IPS-18c (cell line): ENCODE measurements around the gene EIF4G3.
"Not testable (repeated sequence)": the region's sequence is repeated elsewhere in the genome, so short reads cannot be mapped to it uniquely, and the experiment has no call there.

ENCODE experiments used
- H3K4me3 ChIP-seq: 2 replicates; pipeline ENCODE4 v1.7.0; 2013; ENCODE audit warnings: low read depth, mild to moderate bottlenecking, low read length, moderate library complexity; ENCODE audit not compliant: insufficient read depth
- H3K9me3 ChIP-seq: one replicate; pipeline ENCODE4 v1.6.1; 2013; ENCODE audit warnings: mild to moderate bottlenecking, low read length, moderate library complexity; ENCODE audit not compliant: control insufficient read depth, insufficient read depth

The EIF4G3 gene

DNA sequence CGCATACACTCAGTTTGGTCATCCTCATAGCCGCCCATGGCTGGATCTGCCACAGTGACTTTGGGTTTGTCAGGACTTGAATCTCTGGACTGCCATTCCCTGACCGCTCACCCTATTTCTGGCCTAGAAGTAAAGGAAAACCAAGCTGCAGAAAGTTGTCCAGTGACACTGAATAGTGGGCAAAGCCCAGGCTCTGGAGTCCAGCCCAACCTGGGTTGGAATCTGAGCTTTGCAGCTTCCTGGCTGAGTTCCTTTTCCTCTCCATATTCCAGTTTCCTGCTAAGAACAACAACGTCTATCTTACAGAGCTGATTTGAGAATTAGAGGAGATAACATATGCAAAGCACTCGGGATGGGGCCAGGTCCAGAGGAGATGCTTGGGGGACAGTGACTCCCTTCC, 15.6 kb upstream of the EIF4G3 start:
- Histone ChIP-seq H3K9me3 (no peaks in the 10 kb centered on the region), H3K4me3 (no peak overlapping the region)

DNA sequence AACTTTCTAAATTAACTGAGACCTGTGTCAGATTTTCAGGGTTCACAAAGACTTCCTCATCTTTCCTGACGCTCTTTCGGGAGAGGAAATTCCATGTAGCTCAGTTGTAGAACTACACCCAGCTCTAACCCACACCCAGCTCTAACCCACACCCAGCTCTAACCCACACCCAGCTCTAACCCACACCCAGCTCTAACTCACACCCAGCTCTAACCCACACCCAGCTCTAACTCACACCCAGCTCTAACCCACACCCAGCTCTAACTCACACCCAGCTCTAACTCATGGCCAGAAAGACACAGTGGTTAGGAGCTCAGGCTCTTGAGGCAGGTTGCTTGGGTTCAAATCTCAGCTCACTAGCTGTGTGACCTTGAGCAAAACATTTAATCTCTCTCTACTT, 14.1 kb upstream of the EIF4G3 start:
- not testable (repeated sequence) for H3K9me3 ChIP-seq, H3K4me3 ChIP-seq

DNA sequence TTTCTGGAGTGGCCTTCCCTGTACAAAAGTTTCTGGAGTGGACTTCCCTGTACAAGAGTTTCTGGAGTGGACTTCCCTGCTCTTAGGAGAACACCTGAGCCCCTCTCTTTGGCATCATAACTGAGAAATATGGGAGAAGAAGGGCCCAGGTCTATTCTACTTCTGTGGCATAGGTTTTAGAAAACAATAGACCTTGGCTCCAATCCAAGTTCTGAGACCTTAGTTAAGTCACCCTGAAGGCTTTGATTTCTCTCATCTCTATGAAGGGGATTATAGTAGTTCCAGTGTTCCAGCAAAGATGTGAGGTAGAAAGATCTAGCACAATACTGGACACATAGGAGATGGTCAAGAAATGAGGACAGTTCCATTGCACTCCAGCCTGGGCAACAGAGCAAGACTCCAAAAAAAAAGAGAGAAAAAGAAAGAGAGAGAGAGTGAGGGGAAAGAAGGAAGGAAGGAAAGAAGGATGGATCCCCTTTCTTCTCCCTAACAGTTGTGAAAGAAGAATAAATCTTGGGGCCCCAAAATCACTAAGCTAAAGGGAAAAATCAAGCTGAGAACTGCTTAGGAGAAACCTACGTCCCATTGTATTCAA, 13.3 kb upstream of the EIF4G3 start:
- H3K4me3 ChIP-seq: no peak overlapping the region
- H3K9me3 ChIP-seq: no peaks in the 10 kb centered on the region

DNA sequence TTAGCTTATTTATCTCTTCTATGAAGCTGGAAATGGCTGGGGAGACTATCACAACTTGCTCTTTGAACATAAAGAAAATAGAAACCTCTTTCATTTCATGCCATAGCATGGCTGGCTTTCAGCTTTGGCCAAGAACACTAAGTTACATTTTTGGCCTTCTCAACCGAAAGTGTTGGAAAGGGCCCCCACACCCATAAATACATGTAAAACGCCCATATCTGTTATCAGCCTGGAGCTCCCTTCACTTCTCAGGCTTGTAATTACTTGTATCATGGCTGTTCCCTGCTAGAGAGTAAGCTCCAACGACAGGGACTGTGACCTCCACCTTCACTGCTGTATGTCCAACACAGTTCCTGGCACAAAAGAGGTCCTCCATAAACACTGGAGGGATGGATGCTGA, 12.7 kb upstream of the EIF4G3 start:
- Histone ChIP-seq H3K9me3 (no peaks in the 10 kb centered on the region), H3K4me3 (no peak overlapping the region)

DNA sequence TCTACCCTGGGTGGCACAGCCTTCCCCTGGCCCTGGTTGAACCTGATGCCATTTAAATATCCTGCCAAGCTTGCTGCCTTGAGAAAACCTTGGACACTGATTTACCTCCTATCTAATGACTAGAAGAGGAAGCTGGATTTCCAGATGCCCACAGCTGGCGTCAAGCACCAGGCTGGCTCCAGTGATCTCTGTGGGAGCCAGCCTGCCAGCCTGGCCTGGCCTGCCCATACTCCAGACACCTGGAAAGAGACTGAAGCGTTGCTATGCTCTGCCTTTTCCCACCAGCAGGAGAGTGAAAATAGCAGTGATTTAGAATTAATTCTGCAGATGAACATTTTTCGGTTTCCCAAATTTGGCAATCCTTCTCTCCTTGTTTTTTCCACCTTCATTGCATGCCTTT, 11.5 kb upstream of the EIF4G3 start:
- Histone ChIP-seq H3K9me3 (no peaks in the 10 kb centered on the region), H3K4me3 (no peak overlapping the region)

DNA sequence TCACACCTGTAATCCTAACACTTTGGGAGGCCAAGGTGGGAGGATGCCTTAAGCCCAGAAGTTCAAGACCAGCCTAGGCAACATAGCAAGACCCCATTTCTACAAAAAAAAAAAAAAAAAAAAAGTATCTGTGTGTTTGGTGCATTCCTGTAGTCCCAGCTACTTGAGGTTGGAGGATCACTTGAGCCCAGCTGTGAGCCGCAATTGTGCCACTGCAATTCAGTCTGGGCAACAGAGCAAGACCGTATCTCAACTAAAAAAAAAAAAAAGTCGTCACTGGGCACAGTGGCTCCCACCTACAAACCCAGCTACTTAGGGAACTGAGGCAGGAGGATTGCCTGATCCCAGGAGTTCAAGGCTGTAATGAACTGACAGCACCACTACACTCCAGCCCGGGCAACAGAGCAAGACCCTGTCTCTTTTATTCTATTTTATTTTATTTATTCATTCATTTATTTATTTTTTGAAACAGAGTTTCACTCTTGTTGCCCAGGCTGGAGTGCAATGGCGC, 8.6 kb upstream of the EIF4G3 start:
- H3K4me3 ChIP-seq: no peak overlapping the region
- H3K9me3 ChIP-seq: no peaks in the 10 kb centered on the region

DNA sequence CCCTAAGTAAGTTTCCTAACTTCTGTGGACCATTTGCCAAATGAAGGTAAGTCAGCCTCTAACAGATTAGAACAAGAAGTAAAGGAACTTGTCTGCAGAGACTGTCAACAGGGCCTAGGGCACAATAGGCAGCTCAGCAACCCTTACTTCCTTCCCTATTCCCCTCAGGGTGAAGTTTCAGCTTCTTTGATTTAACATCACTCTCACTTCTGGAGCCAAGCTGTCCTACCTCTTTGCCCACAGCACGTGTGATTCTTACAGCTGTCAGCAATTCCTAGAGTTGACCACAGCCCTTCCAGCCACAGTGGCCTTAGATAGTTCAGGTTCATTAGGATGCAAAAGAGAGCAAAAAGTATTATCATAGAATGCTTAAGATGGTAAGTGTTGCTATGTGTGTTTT, 7.6 kb upstream of the EIF4G3 start:
- no peak overlapping the region for H3K4me3 ChIP-seq

DNA sequence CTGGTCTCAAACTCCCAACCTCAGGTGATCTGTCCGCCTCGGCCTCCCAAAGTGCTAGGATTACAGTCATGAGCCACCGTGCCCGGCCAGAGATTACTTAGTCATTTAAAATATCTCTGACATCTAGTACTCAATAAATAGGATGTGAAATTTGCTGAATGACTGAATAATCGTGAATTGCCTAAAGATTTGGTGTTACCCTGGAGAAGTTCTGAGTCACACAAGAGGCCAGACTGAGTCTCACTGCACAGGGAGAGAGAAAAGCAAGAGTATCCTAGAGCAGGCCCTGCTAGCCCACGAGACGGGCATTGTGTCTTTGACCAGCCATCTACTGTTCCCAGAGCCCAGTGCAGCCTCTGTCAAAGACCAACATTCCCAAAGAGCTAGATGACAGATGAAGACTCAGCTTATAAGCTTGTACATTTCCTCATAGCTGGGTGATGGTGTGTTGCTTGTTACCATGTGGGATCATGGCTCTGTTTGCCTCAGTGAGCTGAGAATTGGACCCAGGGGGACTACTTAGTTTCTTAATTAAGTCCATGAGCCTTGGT, 5.6 kb upstream of the EIF4G3 start:
- H3K9me3 ChIP-seq: no peaks in the 10 kb centered on the region
- no peak overlapping the region for H3K4me3 ChIP-seq

More for the DNA sequence above, 7.6 kb upstream of the EIF4G3 start:
- no peaks in the 10 kb centered on the region for H3K9me3 ChIP-seq

DNA sequence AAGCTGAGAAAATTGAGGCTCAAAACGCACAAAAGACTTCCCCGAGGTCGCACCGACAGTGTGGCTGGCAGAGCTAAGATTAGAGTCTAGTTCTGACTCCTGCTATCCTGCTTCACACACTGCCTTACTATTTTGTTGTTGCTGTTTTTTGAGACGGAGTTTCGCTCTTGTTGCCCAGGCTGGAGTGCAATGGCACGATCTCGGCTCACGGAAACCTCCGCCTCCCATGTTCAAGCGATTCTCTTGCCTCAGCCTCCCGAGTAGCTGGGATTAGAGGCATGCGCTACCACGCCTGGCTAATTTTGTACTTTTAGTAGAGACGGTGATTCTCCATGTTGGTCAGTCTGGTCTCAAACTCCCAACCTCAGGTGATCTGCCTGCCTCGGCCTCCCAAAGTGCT, 1.6 kb upstream of the EIF4G3 start:
- not testable (repeated sequence) for H3K9me3 ChIP-seq, H3K4me3 ChIP-seq

DNA sequence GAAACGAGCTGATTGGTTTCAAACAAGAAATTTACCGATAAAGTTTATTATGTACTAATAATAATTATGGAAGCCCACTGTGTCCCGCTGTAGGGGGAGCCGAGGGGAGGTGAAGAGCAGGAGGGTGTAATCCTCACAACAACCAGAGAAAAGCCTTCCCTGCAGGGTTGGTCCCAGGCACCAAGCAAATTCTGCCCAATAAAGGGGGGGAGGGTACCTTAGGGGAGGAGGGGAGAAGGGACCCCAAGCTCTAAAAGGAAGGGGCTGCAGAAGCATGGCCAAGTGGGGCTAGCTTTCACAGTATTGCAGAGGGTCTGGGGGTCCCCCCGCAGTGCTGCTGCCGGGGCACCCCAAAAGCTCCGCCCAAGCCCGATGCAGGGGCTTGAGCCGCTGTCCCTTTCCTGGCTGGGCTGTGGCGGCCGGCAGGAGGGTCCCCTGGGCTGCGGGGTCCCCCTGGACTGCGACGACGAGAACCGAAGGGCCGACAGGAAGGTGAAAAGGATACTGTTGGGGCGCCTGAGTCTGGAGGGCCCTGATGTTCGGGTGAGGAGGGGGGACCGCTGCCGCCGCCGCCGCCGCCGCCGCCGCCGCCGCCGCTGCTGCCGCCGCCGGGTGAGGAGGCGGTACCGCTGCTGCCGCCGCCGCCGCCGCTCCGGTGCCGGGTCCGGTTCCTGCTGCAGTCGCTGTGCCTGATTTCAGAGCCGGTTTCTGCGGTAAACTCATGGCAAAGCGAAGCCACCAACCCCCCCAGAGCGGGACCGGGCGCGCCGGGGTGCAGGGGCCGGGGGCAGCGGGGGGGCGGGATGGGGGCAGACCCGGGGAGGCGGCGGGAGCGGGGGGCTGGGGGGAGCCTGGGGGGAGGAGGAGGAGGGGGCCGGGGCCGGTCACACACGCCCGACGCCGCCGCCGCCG, 771 bp downstream of the EIF4G3 start:
- no peaks in the 10 kb centered on the region for H3K9me3 ChIP-seq
- peak overlapping the region; percentile 87 for H3K4me3 ChIP-seq

DNA sequence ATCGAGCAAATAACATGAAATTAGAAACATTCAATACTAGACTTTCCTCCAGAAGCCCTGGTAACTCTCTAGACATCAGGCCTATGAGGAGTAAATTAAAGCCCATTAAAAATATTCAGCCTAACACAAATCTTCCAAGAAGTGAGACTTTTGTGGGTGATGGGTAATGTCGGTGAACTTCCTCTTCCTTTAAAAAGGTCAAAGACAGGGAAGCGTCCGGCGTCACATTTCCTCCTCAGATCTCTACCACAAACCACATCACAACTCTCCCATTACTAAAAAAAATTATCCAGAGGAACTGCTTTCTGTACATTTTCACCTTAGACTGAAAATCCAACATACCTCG, 1.4 kb downstream of the EIF4G3 start:
- H3K9me3 ChIP-seq: no peaks in the 10 kb centered on the region
- peak overlapping the region; percentile 87 for H3K4me3 ChIP-seq

DNA sequence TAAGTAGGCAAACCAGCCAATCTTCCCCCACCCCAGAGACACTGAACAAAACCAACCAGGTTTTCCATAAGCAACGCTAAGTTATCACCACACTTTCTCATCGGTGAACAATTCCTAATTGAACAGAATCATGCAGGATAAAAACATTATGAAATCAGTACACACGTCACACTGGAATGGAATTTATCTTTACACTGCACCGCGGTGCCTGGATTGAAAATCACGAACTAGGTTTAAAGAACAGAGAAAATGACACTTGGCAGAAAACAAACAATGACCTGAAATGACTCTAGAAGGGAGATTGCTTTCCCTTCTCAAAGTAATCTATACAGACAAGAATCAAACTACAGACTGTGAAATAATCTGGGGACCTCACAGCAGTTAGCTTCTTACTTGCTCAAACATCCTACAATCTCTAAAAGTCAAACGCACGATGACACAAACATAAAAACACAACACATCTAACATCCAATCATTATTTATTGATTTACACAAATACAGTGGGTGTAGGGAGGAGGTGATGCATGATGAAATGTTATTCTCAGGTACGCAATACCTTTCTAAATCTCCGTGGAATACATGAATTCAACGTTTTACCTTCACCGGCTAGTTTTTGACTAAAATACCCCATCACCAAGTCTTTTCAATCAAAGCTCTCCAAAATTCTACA, 1.9 kb downstream of the EIF4G3 start:
- Histone ChIP-seq H3K9me3 (no peaks in the 10 kb centered on the region), H3K4me3 (peak overlapping the region; percentile 87)

DNA sequence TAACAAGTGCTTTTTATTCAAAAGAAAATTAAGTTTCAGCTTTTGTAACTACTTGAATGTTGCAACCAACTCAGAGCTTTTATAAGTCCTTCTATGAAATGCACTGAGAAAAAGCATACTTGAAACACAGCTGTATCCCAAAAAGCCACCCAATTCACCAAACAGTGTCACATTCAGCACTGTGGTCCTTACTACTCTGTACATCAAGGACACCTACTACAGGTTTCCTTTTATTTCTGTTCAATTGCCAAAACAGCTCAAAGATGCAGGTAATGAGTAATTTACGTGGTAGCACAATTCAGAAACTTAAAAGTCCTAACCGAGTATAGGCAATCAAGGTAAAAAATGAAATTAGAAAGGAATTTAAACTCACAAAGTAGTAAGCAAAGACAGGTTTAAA, 2.5 kb downstream of the EIF4G3 start:
- Histone ChIP-seq H3K4me3 (peak overlapping the region; percentile 87; the same call in 1 of the 2 replicates), H3K9me3 (no peaks in the 10 kb centered on the region)

DNA sequence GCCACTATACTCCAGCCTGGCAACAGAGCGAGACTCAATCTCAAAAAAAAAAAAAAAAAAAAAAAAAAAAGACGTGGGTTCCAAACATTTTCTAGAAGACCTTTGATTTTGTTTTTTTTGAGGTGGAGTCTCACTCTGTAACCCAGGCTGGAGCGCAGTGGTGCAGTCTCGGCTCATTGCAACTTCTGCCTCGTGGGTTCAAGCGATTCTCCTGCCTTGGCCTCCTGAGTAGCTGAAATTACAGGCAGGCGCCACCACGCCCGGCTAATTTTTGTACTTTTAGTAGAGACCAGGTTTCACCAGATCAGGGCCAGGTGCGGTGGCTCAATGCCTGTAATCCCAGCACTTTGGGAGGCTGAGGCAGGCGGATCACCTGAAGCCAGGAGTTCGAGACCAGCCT, 3.6 kb downstream of the EIF4G3 start:
- not testable (repeated sequence) for H3K9me3 ChIP-seq

DNA sequence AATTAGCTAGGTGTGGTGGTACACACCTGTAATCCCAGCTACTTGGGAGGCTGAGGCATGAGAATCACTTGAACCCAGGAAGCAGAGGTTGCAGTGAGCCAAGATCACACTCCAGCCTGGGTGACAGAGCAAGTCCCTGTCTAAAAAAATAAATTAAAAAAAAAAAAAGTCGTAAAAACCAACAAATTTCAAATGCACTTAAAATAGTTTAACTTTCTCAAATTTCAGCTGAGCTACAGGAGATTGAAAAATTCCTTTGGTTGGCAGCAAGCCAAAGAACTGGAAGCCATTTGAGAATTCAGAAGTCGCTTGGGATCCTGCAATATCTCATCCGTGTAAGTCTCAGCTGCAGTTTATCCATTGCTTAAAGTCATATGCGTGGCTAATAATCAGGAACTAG, 5.9 kb downstream of the EIF4G3 start:
- not testable (repeated sequence) for H3K4me3 ChIP-seq, H3K9me3 ChIP-seq

More for the DNA sequence above, 3.6 kb downstream of the EIF4G3 start:
- not testable (repeated sequence) for H3K4me3 ChIP-seq

DNA sequence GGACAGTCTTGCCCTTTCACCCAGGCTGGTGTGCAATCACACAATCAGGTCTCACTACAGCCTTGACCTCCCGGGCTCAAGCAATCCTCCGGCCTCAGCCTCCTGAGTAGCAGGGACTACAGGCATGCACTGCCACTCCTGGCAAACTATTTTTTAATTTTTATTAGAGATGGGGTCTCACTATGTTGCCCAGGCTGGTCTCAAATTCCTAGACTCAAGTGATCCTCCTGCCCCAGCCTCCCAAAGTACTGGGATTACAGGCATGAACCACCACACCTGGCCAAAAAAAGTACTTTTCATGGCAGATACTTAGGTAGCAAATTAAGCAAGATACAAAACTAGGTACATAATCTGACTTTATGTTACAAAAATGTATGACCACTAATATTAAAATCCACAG, 8.3 kb downstream of the EIF4G3 start:
- H3K9me3 ChIP-seq: no peaks in the 10 kb centered on the region
- no peak overlapping the region for H3K4me3 ChIP-seq

DNA sequence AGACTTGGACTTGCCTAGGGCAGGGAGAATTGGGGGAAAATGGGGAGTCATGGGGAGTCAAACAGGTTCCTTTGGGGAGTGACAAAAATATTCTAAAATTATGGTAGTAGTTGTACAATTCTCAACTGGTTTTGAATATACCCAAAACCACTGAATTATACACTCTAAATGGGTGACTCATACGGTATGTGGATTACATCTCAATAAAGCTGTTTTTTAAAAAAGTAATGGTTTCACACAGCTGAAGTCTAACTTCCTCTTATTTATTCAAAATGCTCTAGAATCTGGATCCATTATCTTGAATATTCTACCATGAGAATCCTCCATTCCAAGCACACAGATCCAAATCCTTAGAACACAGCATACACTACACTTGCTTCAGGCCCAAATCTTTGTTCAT, 11.1 kb downstream of the EIF4G3 start:
- Histone ChIP-seq H3K9me3 (no peaks in the 10 kb centered on the region), H3K4me3 (no peak overlapping the region)

DNA sequence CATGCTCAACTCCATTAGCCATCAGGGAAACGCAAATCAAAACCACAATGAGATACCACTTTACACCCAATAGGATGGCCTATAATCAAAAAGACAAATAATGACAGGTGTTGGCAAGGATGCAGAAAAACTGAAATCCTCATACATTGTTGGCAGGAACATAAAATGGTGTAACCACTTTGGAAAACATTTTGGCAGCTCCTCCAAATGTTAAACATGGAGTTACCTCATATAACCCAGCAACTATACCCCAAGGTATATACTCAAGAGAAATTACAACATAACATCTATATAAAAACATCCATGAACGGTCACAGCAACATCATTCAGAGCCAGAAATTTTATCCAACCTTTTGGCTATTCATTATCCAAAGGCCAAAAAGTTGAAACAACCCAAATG, 11.6 kb downstream of the EIF4G3 start:
- Histone ChIP-seq H3K9me3 (no peaks in the 10 kb centered on the region), H3K4me3 (no peak overlapping the region)
